GM12878 (cell line): ENCODE data around the gene VPS18. TPM values are rescaled to one million over a fixed set of nuclear protein-coding genes. Genes with fewer than 3 reads are reported as not detected.

Source experiments
- BCL3 ChIP-seq: IDR thresholded peaks from 2 replicates; pipeline ENCODE4 v1.6.1; 2011; ENCODE audit warnings: borderline replicate concordance, low read depth, mild to moderate bottlenecking, moderate library complexity, low read length; ENCODE audit not compliant: insufficient read depth, poor library complexity, severe bottlenecking
- CBFB ChIP-seq: IDR thresholded peaks from 2 replicates; pipeline ENCODE4 v1.6.1; 2016; ENCODE audit warnings: antibody characterized with exemption, low read depth
- CBX3 ChIP-seq: fragments of 200-600 bp; sonication (generic); IDR thresholded peaks from 2 replicates; pipeline ENCODE4 v1.6.1; 2016; ENCODE audit warnings: low read depth, borderline replicate concordance
- CBX5 ChIP-seq: sonication (generic); IDR thresholded peaks from 2 replicates; pipeline ENCODE4 v1.6.1; 2016; ENCODE audit warnings: low read depth, moderate library complexity, mild to moderate bottlenecking, inconsistent platforms
- EED ChIP-seq: sonication (generic); IDR thresholded peaks from 2 replicates; pipeline ENCODE4 v1.6.1; 2016; ENCODE audit warnings: antibody characterized with exemption, low read depth
- FOXK2 ChIP-seq: fragments of 450-650 bp; IDR thresholded peaks from 2 replicates; pipeline ENCODE4 v1.6.1; 2017; ENCODE audit warnings: mild to moderate bottlenecking, moderate library complexity
- HCFC1 ChIP-seq: fragments of 150-350 bp; IDR thresholded peaks from 2 replicates; pipeline ENCODE4 v1.6.1; 2014; ENCODE audit warnings: low read length
- HDGF ChIP-seq: fragments of 450-650 bp; IDR thresholded peaks from 2 replicates; pipeline ENCODE4 v1.6.1; 2016; ENCODE audit warnings: antibody characterized with exemption
- HSF1 ChIP-seq: fragments of 150-350 bp; IDR thresholded peaks from 2 replicates; pipeline ENCODE4 v1.6.1; 2014; ENCODE audit warnings: mild to moderate bottlenecking, low read depth, low read length
- JUND ChIP-seq: IDR thresholded peaks from 2 replicates; pipeline ENCODE4 v1.6.1; 2012; ENCODE audit warnings: low read depth, mild to moderate bottlenecking, low read length, improper control_type of control experiment, moderate library complexity
- NR2C1 ChIP-seq: fragments of 450-650 bp; IDR thresholded peaks from 2 replicates; pipeline ENCODE4 v1.6.1; 2017; ENCODE audit warnings: antibody characterized with exemption, mild to moderate bottlenecking, moderate library complexity
- NRF1 ChIP-seq: conservative IDR thresholded peaks from 2 replicates; pipeline ENCODE4 v1.6.1; 2011; ENCODE audit warnings: mild to moderate bottlenecking, low read depth, low read length, improper control_type of control experiment
- RAD21 ChIP-seq: IDR thresholded peaks from 2 replicates; pipeline ENCODE4 v1.6.1; 2011; ENCODE audit warnings: mild to moderate bottlenecking, low read depth, low read length, moderate library complexity; ENCODE audit not compliant: insufficient read depth
- RB1 ChIP-seq: fragments of 450-650 bp; formaldehyde crosslinking; IDR thresholded peaks from 2 replicates; pipeline ENCODE4 v1.6.1; 2017; ENCODE audit warnings: mild to moderate bottlenecking, borderline replicate concordance
- RELB ChIP-seq: fragments of 450-650 bp; IDR thresholded peaks from 2 replicates; pipeline ENCODE4 v1.6.1; 2017; ENCODE audit warnings: low read depth, mild to moderate bottlenecking, moderate library complexity
- SMAD5 ChIP-seq: IDR thresholded peaks from 2 replicates; pipeline ENCODE4 v1.6.1; 2016; ENCODE audit warnings: antibody characterized with exemption, low read depth
- SUPT20H ChIP-seq: IDR thresholded peaks from 2 replicates; pipeline ENCODE4 v1.6.1; 2011; ENCODE audit warnings: low read depth, mild to moderate bottlenecking, low read length, moderate library complexity, borderline replicate concordance; ENCODE audit not compliant: control insufficient read depth
- TCF3 ChIP-seq: IDR thresholded peaks from 2 replicates; pipeline ENCODE4 v1.6.1; 2012; ENCODE audit warnings: low read depth, mild to moderate bottlenecking, low read length, borderline replicate concordance; ENCODE audit not compliant: insufficient read depth
- polyA plus RNA-seq, 11 experiments: library from polyadenylated mRNA; depleted of rRNA in 4 of 11; unstranded in 6 of 11; stranded (reverse) in 5 of 11; fragments of >200 nt; fragmentation: Nextera tagmentation in 4 of 11; fragmentation: Illumina TruSeq in 1 of 11; extraction: Ambion mirVana in 4 of 11; extraction: Trizol in 1 of 11; gene quantifications; 1 replicate in 1 of 11; 2 replicates in 10 of 11; pipeline versions ENCODE4 v1.2.1 to v1.2.3, GENCODE V29; 2011 to 2016; ENCODE audit warnings: inconsistent platforms in 2 of 11, missing spikeins in 2 of 11, low read depth in 1 of 11
- total RNA-seq, 4 experiments: library from RNA; depleted of rRNA in 3 of 4; stranded (reverse); fragments of >200 nt in 3 of 4; fragmentation: Illumina TruSeq in 1 of 4; extraction: Trizol in 1 of 4; gene quantifications; 2 replicates each; pipeline versions ENCODE4 v1.2.1 to v1.2.3, GENCODE V29; 2013 to 2021
- TF ChIP-seq, protein P1 (sequence below): fragments of 450-650 bp; IDR thresholded peaks from 2 replicates; pipeline ENCODE4 v1.6.1; 2018; ENCODE audit warnings: mild to moderate bottlenecking, low read depth, moderate library complexity; ENCODE audit not compliant: partially characterized antibody
- TF ChIP-seq, protein P2 (sequence below): fragments of 450-650 bp; IDR thresholded peaks from 2 replicates; pipeline ENCODE4 v1.6.1; 2016; ENCODE audit warnings: mild to moderate bottlenecking

The VPS18 gene
- total and polyA plus RNA-seq, 10 of the 15 experiments (the other 5 are each of a cell fraction or from before 2014, with no cell fraction given): 0.71 to 20.4 (median 10.6) TPM

DNA sequence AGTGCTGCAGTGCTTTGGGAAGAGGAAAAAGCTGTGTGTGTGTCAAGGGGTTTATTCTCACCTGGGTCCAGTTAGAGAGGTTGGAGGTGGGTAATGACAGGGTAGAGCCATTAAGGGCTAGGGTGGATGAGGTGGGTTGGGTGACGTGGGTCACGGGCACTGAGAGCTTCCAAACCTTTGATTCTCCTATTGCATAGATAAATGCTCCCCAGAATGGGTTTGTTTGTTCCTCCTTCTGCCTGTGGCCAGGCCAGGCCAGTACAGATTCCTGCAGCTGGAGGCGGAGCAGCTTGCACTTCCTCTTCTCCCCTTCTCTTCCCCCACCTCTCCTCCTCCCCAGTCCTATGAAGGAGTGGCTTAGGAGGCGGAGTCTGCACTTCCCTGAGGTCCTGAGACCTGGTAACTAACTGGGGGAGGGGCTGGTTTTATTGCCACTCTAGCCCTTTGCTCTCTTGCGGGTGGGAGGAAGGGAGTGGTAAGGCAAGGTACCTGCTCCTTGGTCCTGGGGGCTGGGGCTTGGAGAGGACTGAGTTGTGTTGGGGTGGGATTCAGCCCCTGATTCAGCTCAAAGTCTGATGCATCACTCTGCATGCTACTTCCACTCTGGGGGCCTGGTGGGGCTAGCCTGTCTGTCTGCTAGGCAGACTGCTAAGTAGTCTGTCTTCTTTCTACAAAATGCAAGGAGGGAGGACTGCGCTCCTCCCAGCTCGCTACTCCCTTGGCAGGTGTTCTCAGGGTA is 46.9 kb upstream of the VPS18 start (continued):
- TF ChIP-seq BCL3 (no peak), JUND (no peak), CBX3 (no peak), CBX5 (no peak), RAD21 (no peak), RB1 (no peak), HCFC1 (peak; percentile 17; the same call in 1 of the 2 replicates), NR2C1 (no peak), EED (peak; percentile 58), RELB (peak; percentile 71), FOXK2 (no peak), CBFB (no peak), TCF3 (no peak), SUPT20H (no peak), HSF1 (0 out of 2 replicates have a peak, but pooled peaks have one; percentile 25), SMAD5 (no peak), NRF1 (no peak), HDGF (peak; percentile 48; the same call in 1 of the 2 replicates)
- TF ChIP-seq, protein P1, sequence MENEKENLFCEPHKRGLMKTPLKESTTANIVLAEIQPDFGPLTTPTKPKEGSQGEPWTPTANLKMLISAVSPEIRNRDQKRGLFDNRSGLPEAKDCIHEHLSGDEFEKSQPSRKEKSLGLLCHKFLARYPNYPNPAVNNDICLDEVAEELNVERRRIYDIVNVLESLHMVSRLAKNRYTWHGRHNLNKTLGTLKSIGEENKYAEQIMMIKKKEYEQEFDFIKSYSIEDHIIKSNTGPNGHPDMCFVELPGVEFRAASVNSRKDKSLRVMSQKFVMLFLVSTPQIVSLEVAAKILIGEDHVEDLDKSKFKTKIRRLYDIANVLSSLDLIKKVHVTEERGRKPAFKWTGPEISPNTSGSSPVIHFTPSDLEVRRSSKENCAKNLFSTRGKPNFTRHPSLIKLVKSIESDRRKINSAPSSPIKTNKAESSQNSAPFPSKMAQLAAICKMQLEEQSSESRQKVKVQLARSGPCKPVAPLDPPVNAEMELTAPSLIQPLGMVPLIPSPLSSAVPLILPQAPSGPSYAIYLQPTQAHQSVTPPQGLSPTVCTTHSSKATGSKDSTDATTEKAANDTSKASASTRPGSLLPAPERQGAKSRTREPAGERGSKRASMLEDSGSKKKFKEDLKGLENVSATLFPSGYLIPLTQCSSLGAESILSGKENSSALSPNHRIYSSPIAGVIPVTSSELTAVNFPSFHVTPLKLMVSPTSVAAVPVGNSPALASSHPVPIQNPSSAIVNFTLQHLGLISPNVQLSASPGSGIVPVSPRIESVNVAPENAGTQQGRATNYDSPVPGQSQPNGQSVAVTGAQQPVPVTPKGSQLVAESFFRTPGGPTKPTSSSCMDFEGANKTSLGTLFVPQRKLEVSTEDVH: no peak
- TF ChIP-seq, protein P2, sequence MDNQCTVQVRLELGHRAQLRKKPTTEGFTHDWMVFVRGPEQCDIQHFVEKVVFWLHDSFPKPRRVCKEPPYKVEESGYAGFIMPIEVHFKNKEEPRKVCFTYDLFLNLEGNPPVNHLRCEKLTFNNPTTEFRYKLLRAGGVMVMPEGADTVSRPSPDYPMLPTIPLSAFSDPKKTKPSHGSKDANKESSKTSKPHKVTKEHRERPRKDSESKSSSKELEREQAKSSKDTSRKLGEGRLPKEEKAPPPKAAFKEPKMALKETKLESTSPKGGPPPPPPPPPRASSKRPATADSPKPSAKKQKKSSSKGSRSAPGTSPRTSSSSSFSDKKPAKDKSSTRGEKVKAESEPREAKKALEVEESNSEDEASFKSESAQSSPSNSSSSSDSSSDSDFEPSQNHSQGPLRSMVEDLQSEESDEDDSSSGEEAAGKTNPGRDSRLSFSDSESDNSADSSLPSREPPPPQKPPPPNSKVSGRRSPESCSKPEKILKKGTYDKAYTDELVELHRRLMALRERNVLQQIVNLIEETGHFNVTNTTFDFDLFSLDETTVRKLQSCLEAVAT: 0 out of 2 replicates have a peak, but pooled peaks have one; percentile 35
